ENCODE data around the gene CIROP.

The CIROP gene, protein sequence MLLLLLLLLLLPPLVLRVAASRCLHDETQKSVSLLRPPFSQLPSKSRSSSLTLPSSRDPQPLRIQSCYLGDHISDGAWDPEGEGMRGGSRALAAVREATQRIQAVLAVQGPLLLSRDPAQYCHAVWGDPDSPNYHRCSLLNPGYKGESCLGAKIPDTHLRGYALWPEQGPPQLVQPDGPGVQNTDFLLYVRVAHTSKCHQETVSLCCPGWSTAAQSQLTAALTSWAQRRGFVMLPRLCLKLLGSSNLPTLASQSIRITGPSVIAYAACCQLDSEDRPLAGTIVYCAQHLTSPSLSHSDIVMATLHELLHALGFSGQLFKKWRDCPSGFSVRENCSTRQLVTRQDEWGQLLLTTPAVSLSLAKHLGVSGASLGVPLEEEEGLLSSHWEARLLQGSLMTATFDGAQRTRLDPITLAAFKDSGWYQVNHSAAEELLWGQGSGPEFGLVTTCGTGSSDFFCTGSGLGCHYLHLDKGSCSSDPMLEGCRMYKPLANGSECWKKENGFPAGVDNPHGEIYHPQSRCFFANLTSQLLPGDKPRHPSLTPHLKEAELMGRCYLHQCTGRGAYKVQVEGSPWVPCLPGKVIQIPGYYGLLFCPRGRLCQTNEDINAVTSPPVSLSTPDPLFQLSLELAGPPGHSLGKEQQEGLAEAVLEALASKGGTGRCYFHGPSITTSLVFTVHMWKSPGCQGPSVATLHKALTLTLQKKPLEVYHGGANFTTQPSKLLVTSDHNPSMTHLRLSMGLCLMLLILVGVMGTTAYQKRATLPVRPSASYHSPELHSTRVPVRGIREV

DNA sequence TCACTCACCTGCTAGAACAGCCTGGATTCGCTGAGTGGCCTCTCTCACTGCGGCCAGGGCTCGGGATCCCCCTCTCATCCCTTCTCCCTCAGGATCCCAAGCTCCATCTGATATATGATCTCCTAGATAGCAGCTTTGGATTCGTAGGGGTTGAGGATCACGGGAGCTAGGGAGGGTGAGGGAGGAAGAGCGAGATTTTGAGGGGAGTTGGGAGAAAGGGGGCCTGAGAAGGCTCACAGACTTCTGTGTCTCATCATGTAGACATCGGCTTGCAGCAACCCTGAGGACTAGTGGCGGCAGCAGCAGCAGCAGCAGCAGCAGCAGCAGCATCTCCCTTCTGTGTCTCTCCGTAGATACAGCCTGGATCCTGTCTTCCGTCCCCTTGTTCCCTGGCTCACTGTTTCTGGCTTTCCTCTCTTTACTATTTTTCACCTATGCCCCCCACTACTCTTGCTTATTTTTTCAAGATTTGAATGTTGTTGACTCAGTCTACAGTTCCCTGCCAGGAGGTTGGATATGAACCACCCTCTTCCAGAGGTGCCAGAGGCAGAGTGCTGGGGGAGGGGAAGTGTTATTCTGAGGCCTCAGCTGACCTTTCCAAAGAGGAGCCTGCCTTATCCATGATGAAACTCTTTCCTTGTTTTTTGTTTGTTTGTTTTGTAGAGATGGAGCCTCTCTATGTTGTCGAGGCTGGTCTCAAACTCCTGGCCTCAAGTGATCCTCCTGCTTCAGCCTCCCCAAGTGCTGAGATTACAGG lies at the start of gene CIROP:
Gene CIROP (minus strand): TSS at position 399 of the 757 bp plus-strand sequence. CDS start 69 bp downstream, at position 330.
- no peak for DNase-seq

DNA sequence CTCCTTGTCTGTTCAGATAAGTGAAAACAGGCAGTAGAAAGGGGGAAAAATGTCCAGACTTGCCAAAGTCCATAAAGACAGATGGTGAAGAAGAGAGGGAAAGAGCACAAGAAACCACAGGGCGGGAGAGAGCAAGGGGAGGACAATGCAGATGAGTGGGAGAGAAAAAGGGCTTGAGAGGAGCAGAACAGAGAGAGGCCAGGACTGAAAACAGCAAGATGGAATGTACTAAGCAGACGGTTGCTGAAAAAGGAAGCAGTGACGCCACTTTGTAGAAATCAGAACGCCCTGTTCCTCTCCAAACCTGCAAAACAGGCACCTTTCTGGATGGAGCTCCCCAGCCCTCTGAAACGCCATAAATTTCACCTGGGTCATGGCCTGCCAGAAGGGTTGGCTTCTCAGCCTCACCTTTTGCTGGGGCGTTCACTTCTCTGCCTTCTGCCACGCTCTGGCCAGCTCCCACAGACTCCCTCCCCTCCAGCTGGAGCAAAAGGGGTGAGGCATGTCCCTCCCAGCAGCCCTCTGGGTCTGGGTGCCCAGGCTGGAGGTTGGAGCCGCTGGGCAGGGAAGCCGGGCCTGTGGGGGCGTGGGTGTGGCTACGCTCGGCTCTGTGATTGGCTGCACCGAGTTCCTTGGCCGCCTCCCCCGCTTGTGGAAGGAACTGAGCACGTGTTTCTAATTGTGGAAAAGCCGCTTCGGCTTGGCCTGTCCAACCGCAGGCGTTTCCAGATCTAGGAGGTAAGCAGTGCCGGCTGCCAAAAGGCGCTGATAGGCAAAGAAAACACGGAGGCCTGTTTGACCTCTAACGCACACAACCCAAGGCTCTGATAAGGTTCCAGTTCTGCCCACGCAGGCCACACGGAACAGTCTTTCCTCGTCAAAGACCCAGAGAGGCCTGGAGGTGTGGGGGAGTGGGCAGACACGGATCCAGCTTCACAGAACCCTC lies 49.3 kb upstream of the CIROP start:
- DNase-seq, result peak; percentile 19 to 31

DNA sequence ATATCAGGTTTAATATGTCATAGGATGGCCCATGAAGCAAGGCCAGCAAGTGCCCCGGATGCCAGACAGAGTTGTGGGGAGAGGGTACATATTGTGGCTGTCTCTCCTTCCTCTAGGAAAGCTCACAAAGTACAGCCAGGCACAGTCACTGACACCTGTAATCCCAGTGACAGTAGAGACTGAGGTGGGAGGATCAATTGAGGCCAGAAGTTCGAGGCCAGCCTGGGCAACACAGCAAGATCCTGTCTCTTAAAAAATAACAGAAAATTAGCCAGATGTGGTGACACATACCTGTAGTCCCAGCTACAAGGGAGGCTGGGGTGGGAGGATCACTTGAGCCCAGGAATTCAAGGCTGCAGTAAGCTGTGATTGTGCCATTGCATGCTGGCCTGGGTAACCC lies 46.6 kb upstream of the CIROP start:
- DNase-seq, result no peak

DNA sequence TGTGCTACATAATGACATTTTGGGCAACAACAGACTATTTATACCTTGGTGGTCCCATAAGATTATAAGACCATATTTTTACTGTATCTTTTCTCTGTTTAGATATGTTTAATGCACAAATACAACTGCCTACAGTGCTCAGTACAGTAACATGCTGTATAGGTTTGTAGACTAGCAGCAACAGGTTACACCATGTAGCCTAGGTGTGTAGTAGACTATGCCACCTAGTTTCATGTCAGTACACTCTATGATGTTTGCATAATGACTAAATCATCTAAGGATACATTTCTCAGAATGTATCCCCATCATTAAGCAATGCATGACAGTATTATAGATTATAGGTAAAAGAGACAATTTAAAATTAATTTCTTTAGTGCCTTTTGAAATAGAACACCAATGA lies 45.0 kb upstream of the CIROP start:
- DNase-seq, result no peak

DNA sequence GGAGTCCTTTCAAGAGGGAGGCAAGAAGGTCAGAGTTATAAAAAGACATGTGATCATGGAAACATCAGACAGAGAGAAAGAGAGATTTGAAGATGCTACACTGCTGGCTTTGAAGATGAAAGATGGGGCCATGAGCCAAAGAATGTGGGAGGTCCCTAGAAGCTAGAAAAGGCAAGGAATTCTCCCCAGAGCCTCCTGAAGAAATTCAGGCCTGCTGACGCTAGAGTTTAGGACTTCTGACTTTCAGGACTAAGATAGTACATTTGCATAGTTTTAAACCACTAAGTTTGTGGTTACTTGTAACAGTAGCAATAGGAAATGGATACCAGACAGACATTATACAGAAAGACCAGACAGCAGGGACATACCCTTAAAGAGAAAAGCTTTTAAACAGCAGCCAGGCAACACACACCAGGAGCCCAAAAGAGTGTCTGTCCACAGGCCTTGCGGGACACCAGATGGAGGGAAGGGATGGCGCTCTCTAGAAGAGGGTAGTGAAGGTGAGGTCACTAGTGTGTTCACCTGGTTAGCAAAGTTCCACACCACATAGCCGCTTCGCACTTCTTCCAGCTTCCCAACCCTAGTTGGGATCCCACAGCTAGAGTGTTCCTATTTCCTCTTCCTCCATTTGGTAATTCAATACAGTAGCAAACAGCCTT lies 43.9 kb upstream of the CIROP start:
- DNase-seq, result no peak

DNA sequence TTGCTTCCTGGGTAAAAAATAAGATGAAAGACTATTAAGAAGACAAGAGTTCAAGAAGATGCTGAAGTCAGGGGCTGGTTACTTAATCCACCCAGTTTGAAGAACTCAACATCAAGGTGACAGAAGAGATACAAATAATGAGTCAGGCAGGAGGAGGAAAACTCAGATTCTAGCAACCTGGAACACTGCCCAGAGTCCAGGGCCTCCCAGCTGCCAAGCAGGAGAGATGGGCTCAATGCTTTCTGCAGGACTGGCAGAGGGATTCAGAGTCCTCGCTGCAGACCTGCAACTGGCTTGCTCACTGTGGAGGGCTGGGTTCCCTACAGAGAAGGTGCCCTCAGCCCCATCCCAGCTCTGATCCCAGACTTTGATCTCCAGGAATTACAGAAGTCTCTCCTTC lies 42.9 kb upstream of the CIROP start:
- no peak for DNase-seq

DNA sequence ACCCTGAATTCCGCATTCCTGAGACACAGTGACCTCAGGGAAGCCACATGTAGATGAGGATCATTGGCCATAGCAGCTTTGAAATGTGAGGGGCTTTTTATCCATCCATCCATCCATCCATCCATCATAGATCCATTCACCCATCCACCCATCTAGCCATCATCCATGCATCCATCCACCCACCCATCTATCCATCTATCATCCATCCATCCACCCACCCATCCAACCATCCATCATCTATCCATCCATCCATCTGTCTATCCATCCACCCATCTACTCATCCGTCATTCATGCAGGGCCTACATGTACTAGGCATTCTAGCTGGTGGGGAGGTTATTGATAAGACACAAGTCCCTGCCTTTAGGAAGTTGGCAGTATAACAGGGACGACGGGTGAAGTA lies 42.2 kb upstream of the CIROP start:
- no peak for DNase-seq

DNA sequence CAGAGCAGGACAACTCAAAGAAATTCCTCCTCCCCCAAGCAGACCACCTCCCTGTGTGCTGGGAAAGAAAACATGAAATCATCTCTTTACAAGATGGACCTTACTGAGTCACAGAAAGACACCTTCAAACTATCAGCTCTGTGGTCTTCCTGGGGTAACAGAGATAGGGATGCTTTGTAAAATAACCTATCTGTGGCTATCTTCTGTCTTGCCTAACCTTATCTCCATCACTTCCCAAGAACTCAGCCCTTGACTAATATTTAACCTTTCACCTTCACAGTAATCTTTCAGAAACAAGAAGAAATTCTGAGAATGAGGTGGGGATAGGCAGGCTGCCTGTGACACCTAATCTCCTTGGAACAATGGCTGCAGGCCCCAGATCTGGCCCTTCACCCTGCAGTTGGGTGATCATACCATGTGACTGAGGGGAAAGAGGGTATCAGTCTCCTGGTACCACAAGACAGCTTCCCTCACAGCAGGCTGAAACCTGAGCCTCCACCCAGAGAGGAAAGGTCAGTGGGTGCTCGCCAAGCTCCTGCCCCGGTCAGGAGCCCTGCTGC lies 41.6 kb upstream of the CIROP start:
- no peak for DNase-seq

DNA sequence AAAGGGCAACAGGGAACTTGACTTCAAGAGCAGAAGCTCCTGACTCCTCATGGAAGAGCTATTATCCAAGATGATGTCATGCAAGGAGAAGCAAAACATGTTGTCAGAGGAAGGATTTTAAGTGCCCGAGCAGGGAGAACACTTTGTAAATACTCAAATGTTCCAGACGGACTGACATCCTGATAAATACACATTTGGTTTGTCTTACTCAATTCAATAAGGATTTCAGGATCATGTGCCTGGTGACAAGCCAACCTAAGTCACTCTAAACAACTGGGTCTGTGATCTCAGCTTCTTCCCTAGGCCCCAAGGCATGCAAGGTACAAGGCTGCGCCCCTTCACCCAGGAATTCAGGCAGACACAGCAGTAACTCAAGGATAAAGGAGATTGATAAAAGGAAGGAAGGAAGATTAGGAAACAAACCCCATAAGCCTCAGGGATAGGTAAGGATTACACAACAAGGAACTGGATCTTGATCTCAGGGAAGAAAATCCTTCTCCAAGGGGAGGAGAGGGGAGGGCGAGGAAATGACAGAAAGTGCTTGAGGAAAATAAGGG lies 41.1 kb upstream of the CIROP start:
- DNase-seq, result no peak

DNA sequence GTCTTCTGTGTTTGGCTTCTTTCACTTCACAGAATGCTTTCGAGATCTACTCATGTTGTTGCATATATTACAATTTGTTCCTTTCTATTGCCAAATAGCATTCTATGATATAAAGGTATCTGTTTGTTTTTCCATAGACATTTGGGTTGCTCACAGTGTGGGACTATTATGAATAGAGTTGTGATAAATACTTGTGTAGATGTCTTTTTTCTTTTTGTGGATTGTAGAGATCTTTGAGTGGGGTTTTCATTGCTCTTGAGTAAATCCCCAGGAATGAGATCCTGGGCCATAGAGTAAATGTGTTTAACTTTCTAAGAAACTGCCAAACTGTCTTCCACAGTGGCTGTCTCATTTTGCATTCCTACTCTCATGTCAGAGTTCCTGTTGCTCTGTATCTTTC lies 39.1 kb upstream of the CIROP start:
- DNase-seq, result no peak

DNA sequence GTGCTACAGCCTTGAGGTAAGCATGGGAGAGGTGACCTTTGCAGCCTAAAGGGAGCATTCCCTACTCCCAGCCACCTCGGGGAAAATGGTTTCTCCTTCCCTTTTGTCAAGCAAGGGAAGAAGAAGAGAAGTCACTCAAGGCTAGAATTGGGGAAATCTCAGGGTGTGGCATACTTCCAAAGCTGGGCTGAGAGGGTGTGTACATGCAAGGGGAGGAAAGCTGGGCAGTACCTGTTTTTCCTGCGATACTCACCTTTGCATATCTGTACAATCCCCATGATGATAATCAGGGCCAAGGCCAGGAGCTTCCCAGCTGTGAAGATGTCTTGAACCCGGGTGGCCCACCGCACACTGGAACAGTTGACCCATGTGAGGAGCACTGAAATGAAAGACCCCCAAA lies 38.0 kb upstream of the CIROP start:
- DNase-seq, result no peak

DNA sequence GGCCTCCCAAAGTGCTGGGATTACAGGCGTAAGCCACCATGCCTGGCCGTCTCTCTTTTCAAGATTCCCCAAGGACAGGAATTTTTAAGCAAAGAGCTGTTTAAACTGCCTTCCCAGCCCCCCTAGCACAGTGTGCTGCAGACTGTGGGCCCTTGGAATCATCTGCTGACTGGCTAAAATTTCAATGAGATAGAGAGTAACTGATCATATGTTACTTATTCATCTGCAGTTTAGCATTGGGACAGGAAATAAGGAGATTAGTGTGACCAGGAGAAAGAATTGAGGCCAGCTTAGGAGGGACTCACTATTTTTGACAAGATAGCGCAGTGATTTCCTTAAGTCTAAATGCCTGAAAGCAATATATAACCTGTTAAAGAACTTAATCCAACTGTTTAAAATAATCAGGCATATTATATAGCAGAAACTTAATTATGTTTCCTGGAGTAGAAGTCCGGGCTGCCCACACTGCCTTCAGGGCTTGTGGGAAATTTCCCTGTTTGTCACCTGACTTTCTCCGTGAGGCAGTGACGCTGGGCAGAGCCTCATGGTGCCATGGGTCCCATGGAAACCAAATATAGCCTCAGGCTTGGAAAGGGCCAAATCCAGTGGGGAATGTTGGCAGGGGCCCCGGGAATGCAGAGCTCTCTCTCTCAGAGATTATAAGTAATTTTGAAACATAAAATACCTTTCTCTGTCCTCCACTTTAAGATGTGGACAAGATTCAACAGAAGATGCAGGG lies 37.1 kb upstream of the CIROP start:
- no peak for DNase-seq

DNA sequence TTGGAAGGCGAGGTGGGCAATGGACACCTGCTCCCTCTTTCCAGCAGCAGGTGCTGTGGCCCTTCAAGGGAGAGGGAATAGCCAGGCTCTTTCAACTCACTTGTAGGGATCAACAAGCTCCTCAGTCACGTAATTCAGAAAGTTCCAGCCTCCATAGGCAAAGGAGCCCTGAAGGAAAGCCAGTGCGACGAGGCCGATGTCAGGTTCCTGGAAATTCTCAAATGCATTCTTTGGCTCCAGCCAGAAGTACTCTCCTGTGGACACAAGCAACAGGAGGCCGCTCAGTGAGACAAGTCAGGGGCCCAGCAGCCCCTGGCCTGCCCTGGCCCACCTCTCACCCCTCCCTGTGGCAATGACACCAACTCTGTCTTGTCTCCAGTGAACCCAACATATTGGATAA lies 35.6 kb upstream of the CIROP start:
- DNase-seq, result no peak

DNA sequence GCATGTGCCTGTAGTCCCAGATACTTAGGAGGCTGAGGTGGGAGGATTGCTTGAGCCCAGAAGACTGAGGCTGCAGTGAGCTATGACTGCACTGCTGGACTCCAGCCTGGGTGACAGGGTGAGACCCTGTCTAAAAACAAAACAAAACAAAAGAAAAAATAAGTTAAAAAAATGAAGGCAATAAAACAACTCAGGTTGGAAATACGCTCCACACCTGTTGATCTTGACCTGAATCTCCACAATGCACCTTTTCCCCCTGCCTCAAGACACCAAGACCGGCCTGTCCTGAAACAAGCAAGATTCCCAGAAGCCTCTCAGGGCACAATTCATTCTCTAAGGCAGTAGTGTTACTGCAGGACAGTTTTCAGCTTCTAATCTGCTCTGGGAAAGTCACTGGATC lies 35.1 kb upstream of the CIROP start:
- DNase-seq, result no peak

DNA sequence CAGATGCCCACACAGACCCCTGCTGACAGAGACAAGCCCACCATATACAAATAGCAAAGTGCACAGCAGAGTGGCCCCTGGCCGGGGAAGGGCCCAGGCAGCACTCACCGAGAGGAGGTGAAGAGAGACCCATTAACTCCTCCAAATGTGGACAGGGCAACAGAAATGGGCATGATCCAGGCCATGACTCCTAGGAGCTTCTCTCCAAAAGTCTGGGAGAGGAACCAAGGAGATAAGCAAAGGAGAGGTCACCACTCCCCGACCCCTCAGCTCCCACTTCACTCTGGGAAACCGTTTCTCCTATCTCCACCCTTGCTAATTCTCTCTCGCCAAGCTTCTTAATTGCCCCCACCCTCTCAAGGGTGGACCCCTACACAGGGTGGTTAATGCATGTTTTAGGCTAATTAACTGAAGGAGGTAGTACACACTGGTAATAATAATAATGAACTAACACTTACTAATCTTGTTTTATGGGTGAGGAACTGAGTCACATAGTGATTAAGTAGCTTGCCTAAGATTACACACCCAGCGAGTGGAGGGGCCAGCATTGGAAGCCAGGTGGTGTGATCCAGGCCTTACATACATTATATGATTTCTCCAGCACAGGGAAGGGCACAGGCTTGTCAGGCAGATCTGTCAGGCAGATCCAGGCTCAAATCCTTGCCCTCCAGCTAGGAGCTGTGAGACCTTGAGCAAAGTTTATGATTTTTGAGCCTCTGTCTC lies 33.2 kb upstream of the CIROP start:
- DNase-seq, result no peak

DNA sequence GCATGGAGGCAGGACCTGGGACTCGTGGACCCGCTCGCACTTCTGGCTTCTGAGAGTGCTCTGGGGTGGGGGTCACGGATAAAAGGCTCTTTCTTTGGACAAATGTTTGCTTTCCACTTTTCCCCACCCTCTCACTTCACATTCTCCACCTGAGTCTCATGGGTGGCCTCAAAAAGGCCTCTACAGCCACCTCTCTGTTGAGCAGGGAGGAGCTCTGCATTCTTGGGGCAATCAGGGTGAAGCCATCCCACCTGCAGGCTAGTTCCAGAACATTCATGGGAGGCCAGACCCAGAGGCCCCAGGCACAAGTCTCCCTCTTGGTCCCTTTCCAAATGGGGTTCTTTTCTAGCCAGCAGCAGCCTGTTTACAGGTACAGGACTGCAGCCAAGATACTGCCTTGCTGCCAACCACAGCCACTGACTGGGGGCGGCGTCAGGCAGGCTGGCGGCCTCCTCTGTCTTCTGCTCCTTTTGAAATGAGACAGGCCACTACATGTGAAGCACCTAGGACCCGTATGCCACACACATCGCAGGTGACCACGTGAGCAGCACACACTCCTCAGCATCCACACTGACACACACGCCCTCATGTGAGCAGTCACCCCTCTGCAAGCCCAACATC lies 32.5 kb upstream of the CIROP start:
- no peak for DNase-seq

DNA sequence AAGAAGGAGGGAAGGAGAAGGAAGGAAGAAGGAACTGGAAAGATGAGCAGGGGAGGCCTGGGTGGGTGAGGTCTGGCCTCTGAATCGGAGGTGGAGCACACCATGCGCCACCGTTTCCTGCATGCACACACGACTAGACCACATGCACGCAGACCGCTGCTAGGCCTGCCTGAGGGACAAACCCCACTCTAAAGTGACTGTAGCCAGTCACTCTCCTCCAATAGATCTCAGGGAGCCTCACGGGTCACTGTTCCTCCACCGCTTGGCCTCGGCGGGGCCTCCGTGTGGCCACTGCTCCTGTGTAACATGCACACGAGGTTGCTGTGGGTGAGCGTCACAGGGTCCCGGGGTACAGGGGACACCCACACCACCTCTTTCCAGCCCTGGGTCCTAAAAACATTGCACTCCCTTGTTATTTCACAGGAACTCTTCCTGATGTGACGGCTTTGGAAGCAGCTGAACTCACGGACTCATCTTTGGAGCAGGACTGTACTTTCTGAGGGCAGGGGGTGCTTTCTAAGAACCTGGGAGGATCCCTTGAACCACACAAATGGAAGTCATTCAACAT lies 31.9 kb upstream of the CIROP start:
- no peak for DNase-seq

DNA sequence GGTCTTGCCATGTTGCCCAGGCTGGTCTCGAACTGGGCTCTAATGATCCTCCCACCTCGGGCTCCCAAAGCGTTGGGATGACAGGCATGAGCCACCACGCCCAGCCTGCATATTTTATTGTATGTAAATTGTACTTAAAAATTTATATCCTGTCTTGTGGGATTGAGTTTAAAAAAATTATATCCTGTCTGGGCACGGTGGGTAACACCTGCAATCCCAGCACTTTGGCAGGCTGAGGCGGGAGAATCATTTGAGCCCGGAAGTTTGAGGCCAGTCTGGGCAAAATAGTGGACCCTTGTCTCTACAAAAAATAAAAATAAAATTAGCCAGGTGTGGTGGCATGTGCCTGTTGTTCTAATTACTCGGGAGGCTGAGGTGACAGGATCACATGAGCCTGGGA lies 28.2 kb upstream of the CIROP start:
- DNase-seq, result no peak

DNA sequence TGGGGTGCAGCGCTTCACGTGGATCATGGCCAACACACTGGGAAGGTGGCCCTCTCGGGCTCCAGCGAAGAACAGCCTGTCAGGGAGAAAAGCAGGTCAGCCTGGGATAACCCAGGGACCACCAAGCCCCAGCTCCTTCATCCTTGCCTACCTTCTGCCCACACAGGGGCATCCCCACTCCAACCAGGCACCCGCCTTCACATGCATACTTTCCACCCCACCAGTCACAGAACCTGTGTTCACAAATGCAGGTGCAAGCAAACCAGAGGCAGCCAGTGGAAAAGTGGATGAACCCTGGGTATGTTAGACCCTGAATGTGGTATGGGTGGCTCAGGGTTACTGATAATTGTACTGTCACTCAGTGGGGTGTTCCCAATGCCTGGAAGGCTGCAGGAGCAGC lies 26.7 kb upstream of the CIROP start:
- DNase-seq, result no peak
